Measurements from ENCODE around the gene PIK3AP1.
"Not testable (repeated sequence)": the region's sequence is repeated elsewhere in the genome, so short reads cannot be mapped to it uniquely, and the experiment has no call there.

PIK3AP1 gene

DNA sequence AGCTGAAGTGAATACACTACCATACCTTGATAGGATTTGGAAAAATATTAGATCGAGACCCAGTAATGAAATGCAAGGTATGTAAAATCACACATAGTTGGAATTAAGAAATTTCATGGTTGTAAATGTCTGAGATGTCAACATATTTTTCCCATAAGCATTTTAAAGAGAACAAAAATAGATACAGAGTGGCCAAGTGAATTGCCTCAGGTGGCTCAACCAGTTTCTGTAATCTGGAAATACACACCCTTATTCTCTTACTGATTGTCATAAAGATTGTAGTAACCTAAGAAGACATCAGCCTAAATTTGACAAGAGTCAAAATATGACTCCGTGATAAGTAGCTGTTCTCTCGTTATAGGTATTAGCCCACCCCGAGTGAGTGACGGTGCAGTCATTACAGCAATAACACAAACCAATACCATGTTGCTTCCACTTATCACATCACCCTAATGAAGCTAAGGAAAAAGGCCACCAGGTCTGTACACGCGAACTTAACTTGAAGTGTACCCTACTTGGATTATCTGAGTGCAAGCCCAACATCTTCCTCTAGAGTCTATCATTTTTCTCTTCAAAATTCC lies 23.4 kb downstream of the PIK3AP1 start:
- DNase-seq = no peak

GRCh38 chr10:96695975-96696634 lies 24.2 kb downstream of the PIK3AP1 start:
- DNase-seq = no peak

DNA sequence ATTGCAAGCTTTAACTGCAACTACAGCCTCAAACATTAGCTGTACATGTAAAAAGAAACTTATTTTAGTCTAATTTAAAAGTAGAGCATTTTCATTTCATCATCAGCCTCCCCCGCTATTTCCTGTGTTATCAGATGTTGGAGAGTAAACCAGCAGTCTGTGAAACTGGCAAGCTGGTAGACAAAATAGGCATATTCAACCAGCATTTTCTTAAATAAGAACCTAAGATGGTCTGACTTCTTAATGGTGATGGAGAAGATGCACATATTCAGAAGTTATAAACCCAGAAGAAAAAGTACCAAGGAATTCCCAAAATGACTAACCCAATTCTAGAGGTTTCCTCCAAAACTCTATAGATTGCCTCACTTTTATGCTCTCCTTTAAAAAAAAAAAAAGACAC lies 24.9 kb downstream of the PIK3AP1 start:
- no peak for DNase-seq

DNA sequence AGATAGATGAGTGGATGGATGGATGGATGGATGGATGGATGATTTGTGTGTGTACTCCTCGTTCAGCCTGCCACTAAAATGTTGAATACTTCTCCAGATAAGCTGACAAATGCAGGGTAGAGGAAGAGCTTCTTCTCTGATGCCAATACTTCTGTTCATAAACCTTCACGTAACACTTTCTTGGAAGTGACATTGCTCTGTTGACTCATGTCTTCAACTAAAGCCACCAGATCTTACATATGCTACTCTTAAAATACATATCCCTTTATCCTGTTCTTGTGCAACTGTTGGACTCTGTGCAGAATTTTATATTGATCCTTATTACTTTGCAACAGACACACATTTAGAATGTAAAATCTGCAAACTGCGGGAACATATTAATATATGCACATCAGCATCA lies 26.9 kb downstream of the PIK3AP1 start:
- no peak for DNase-seq

DNA sequence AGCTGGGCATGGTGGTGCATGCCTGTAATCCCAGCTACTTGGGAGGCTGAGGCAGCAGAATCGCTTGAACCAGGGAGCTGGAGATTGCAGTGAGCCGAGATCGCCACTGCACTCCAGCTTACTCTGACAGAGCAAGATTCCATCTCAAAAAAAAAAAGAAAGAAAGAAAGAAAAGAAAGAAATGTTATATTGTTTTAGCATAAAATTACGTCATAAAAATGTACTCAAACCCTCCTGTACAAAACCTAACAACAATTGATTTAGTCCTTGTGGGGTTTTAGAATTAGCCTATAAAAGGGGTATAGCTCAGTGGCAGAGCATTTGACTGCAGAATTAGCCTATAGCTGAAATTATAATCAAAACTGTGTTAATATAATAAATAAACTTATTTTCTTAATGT lies 27.9 kb downstream of the PIK3AP1 start:
- DNase-seq = no peak

DNA sequence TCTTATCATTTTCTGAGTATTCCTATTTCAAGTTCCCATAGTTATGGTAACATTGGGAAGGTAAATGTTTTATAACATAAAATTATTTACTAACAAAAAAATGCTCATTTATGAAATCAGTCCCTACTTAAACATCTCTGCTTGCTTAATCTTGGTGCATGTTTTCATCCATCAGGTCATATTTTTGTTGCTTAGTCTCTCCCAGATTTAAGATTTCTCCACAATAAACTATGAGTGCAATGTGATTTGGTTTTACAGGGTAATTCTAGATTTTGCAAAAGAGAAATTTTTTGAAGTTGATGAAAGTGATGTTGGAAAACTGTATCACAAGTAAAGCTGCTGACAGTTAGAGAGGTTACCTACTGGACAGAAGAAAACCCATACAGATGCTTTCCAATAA lies 28.6 kb downstream of the PIK3AP1 start:
- DNase-seq = no peak

DNA sequence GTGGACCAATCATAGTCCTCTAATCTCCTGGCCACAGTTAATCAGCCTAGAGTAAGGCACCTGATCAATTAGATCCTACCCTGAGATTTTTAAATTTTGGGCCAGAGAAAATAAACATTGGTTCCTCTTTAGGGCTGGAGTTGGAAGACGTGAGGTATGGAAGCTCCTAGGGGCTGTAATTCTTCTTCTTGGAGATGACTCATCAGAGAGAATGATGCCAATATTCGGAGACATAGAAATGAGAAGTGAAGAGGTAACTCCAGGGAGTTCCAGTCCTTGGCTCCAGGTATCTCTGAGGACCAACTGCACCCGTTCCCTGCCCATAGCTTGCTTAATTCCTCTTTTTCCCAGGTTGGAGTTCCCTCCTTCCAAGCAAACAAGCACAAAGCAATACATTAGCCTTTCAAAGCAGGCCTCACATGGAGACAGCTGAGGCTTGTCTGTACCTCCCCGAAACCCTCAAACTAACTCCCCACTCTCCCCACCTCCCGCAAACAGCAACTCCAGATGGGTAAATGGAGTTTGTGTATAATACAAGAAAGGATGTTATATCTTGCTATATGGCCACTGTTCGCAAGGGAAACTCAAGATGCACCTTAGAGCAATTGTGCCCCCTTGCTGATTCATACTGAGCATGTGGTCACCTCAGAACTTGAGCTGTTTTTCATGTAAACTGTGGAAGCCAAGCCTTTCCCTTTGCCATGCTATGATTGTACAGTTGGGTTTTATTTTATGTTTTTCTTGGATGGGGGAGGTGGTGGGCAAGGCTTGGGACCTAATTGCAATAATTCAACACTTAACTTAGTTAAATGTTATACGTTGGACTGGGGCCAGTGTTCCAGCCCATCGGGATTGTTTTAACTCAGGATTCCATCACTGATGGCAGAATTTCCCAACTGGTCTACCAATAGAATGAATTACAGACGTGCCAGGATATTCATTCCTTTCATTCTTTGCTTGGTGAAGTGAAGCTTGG lies 29.3 kb downstream of the PIK3AP1 start:
- DNase-seq = no peak

DNA sequence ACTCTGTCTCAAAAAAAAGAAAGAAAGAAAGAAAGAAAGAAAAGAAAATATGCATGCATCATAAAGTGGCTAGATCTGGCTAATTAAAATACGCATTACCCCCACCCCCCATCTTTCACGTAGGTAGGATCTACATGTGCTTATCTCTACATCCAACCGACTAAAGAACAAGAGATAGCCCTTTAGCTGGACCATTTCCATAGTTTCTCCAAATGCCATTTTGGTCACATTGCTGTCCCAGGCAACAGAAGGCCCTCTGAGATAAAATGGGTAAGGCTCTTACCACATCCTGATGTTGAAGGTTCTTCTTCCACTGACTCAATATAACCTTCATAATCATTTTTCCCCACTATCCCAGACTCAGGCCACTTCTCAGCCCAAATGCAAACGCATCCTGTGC lies 31.5 kb downstream of the PIK3AP1 start:
- no peak for DNase-seq

GRCh38 chr10:96687317-96688012 lies 32.8 kb downstream of the PIK3AP1 start:
- no peak for DNase-seq

DNA sequence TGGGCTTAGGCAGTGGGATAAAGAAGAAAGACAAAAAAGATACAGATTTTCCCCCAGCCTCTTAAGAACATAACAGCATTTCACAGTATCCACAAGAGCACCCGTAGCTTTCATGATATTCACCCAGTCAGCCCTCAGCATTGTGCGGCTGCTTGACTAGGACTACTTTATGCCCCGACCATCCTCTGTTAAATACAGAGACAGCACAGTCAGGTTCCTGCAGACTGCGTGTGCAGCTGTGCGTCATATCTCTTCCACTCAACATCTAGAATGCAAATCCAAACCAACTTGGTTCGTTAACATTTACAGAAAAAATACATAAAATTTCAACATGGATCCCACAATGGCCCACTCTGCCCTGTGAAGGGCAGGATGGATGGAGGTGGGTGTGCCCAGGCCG lies 33.8 kb downstream of the PIK3AP1 start:
- DNase-seq = no peak

DNA sequence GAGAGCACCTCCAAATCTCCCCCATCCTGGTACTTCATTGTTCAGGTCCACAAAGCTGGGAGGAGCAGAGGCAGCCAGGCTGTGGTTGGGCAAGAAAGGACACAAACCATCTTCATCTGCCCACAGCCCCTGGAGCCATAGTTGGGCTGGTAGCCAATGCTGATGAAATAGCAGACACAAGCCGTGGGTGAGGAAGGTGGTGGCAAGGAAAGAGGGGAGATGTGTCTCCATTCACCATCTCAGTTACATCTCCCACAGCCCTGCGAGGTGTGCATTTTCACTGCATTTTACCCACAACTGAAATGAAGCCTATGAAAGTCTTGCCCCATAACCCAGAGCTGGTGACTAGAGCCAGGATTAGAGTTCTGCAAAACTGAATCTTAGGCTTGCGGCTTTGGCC lies 35.0 kb downstream of the PIK3AP1 start:
- DNase-seq = no peak

DNA sequence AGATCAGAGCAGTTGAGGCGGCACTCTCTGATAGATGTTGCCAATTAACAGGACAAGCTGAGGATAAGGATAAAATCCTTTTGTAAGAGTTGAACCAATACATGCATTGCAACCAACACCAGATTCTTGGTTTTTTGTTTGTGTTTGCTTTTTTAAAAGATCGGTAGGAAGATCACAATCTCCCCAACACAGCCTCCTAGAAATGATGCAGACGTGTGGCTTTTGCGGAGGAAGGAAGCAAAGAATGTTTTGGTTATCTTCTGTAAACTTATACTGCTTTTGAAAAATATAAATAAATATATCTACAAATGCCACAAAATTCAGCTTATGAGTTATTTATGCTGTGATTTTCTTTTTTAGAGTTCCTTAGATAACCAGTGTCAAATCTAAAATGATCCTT lies 35.5 kb downstream of the PIK3AP1 start:
- no peak for DNase-seq

GRCh38 chr10:96683710-96684109 lies 36.6 kb downstream of the PIK3AP1 start:
- no peak for DNase-seq

DNA sequence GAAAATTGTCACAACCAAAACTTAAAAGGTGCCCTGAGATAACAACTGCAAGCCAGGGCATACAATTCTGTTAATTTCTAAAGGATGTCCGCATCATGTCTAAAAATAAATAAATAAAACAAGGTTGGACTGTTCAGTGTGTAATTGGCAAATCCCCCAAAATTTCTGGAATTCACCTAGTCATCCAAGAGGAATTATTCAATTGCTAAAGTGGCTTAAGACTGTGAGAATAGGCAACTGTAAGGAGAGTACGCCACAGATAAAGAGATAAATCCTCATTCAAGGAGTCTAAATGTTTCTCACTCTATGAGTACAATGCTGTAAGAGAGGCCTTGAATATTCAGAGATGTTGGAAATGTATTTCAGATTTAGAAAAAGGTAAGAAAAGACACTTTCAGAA lies 37.2 kb downstream of the PIK3AP1 start:
- DNase-seq = peak; percentile 33

GRCh38 chr10:96681524-96681923 lies 38.8 kb downstream of the PIK3AP1 start:
- no peak for DNase-seq

DNA sequence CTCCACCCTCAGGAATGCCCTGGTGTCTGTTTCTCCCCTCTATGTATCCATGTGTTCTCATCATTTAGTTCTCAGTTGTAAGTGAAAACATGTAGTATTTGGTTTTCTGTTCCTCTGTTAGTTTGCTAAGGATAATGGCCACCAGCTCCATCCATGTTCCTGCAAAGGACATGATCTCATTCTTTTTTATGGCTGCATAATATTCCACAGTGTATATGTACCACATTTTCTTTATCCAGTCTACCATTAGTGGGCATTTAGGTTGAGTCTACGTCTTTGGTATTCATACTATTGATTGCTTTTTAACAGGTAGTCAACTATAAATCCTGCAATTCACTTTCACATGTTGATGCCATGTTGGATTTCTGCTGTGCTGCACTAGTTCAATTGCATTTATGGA lies 39.9 kb downstream of the PIK3AP1 start:
- not testable (repeated sequence) for DNase-seq

DNA sequence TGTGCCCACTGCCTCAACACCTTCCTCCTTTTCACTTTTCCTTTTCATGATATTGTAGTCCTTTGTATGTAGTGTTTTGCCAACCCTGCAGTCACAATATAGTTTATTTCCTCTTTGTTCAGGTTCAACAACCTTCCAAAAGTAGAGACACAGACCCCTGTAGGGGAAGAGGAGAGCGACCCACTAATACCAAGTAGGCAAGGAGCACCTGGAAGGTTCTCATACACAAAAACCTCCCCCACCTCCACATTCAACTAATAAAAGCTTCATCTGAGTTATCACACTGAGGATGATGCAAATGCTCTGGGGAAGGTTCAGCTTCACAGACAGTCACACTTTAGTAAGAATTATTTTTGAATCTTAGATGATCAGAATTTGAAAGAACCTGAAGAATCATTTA lies 41.6 kb downstream of the PIK3AP1 start:
- no peak for DNase-seq

GRCh38 chr10:96676272-96677112 lies 43.8 kb downstream of the PIK3AP1 start:
- DNase-seq = no peak

DNA sequence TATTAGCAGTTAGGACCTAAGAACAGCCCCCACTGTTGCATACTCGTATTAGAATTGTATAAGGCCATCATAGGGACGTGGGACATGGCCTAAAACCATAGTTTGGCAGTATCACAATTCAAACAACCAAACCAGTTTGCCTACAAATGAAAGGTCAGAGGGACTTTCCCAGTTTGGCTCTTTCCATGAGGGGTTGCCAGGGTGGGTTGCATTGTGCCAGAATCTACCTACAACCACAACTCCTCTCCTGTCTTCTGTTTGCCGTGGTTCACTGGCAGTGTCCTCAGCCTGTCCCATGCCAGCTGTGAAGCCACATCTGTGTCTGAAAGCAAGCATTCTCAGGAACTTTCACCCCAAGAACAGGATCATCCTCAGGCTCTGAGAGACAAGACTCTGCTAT lies 44.5 kb downstream of the PIK3AP1 start:
- no peak for DNase-seq

- no peak for DNase-seq
Measured at GRCh38 chr10:96673318-96674099, 46.8 kb downstream of the PIK3AP1 start.

DNA sequence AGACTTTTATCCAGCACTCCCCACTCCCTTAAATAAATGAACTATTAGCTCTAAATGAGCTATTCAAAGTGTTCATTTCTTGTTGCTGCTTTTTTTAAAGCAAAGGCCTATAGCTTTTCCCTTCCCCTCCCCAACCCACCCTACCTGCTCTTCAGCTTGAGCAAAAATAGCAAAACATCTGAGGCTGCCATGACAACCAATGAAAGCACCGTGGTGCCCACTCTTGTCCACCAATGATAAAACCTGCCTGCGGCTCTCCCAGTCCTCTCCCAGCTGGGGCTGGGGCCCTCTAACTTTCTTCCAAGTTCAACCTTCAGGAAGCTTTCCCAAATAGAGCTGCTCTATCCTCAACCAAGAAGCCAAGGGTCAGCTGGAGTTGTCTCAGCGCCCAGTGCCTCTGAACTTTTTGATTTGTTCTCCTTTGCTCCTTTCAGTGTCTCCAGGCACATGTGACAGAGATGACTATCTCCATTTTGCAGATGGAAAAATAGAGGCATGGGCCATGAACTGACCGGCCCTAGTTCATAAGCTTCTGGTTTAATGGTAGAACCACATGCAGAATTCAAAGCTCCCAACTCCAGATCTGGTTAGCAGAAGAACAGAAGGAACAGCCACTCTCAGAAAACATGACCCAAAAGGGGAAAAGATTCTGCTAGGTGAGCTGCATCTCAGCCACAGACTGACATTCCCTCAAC lies 47.7 kb downstream of the PIK3AP1 start:
- no peak for DNase-seq

Data from fibroblast of skin of back (primary cell).